HCT116 (cell line): ENCODE data around the gene APBA3. TPM values are rescaled to one million over a fixed set of nuclear protein-coding genes. Genes with fewer than 3 reads are reported as not detected.

Experiments
- ATAC-seq: fragments of 200-7000 bp; cut with Tn5 transposase; 2 replicates; pipeline ENCODE4 v1.9.1; 2020; ENCODE audit warnings: mild to moderate bottlenecking, moderate library complexity
- BruUV-seq: library from RNA; stranded (reverse); fragments of 400-500 nt; replicated peaks from 2 replicates; lab custom pipeline; 2021; lab: Mats Ljungman, UMichigan
- CTCF ChIA-PET: fragments of 300-600 bp; sonication (Branson Sonifier 250); formaldehyde crosslinking; loops from one replicate; lab custom pipeline; 2021; ENCODE audit warnings: antibody characterized with exemption; lab: Charles Lee
- POLR2A ChIA-PET: fragments of 300-600, 350-600 bp; sonication (Branson Sonifier 250); formaldehyde crosslinking; loops from one replicate; lab custom pipeline; 2021; ENCODE audit warnings: antibody characterized with exemption; lab: Charles Lee
- RAD21 ChIA-PET, 2 experiments: fragments of 300-600 bp; sonication (Branson Sonifier 250); formaldehyde crosslinking; loops; one replicate each; lab custom pipeline; 2023; ENCODE audit warnings: low total read pairs in 2 of 2; ENCODE audit not compliant: uncharacterized antibody in 2 of 2, unreplicated experiment in 2 of 2, low non-redundant PET in 1 of 2; lab: Charles Lee
- DNase-seq: peaks from one replicate; pipeline ENCODE4 v3.0.0-alpha.2; 2010; ENCODE audit warnings: low read depth, low spot score
- H2AFZ ChIP-seq: fragments of 200-600 bp; shearing (Covaris generic), sonication (generic); 2 replicates; pipeline ENCODE4 v1.6.1; 2017; ENCODE audit warnings: low read depth, mixed run types, mixed read lengths, antibody characterized with exemption, low read length; ENCODE audit not compliant: poor library complexity, severe bottlenecking
- H3K27ac ChIP-seq: 2 replicates; pipeline ENCODE4 v1.5.1; 2012; ENCODE audit warnings: low read depth, low read length
- H3K27me3 ChIP-seq: fragments of 200-600 bp; sonication (generic); 2 replicates; pipeline ENCODE4 v1.6.1; 2016; ENCODE audit warnings: mixed run types, low read length, mixed read lengths; ENCODE audit not compliant: insufficient read depth
- H3K36me3 ChIP-seq, 2 experiments: fragments of 200-500 bp in 1 of 2; fragments of 200-600 bp in 1 of 2; sonication (Bioruptor generic) in 1 of 2; sonication (generic) in 1 of 2; 2 replicates each; pipeline versions ENCODE4 v1.5.1 to v1.6.1; 2014 to 2016; ENCODE audit warnings: low read length in 2 of 2, inconsistent platforms in 1 of 2, mixed read lengths in 1 of 2, mixed run types in 1 of 2; ENCODE audit not compliant: insufficient read depth in 2 of 2, control insufficient read depth in 1 of 2
- H3K4me1 ChIP-seq, 2 experiments: fragments of 200-600 bp in 1 of 2; sonication (generic) in 1 of 2; 2 replicates each; pipeline versions ENCODE4 v1.5.1 to v1.6.1; 2012 to 2017; ENCODE audit warnings: low read length in 2 of 2, inconsistent platforms in 1 of 2, mild to moderate bottlenecking in 1 of 2, mixed read lengths in 1 of 2, mixed run types in 1 of 2, moderate library complexity in 1 of 2; ENCODE audit not compliant: insufficient read depth in 2 of 2, control insufficient read depth in 1 of 2
- H3K4me2 ChIP-seq: fragments of 200-600 bp; sonication (generic); 2 replicates; pipeline ENCODE4 v1.6.1; 2017; ENCODE audit warnings: mixed run types, low read length, mixed read lengths
- H3K4me3 ChIP-seq, 2 experiments: fragments of 200-600 bp in 1 of 2; sonication (generic) in 1 of 2; replicated peaks in 1 of 2; 2 replicates each; pipeline ENCODE4 v1.5.1; 2011 to 2016; ENCODE audit warnings: low read length in 2 of 2, control low read depth in 1 of 2, low read depth in 1 of 2, mild to moderate bottlenecking in 1 of 2, mixed read lengths in 1 of 2, mixed run types in 1 of 2
- H3K79me2 ChIP-seq: fragments of 200-600 bp; sonication (generic); 2 replicates; pipeline ENCODE4 v1.6.1; 2017; ENCODE audit warnings: mild to moderate bottlenecking, mixed run types, low read length, moderate library complexity, mixed read lengths; ENCODE audit not compliant: insufficient read depth
- H3K9ac ChIP-seq: fragments of 200-600 bp; sonication (generic); 2 replicates; pipeline ENCODE4 v1.6.1; 2016; ENCODE audit warnings: low read length, mixed read lengths
- H3K9me2 ChIP-seq: fragments of 200-600 bp; sonication (generic), shearing (Covaris generic); 2 replicates; pipeline ENCODE4 v1.6.1; 2017; ENCODE audit warnings: mixed run types, mild to moderate bottlenecking, moderate library complexity; ENCODE audit not compliant: insufficient read depth
- H3K9me3 ChIP-seq, 2 experiments: fragments of 200-500 bp in 1 of 2; fragments of 200-600 bp in 1 of 2; sonication (Bioruptor generic) in 1 of 2; sonication (generic) in 1 of 2; 2 replicates each; pipeline ENCODE4 v1.6.1; 2014 to 2017; ENCODE audit warnings: low read length in 2 of 2, mixed read lengths in 2 of 2, inconsistent platforms in 1 of 2, low read depth in 1 of 2, mild to moderate bottlenecking in 1 of 2, mixed run types in 1 of 2, moderate library complexity in 1 of 2; ENCODE audit not compliant: control insufficient read depth in 1 of 2, insufficient read depth in 1 of 2
- H4K20me1 ChIP-seq: fragments of 200-600 bp; sonication (generic), shearing (Covaris generic); 2 replicates; pipeline ENCODE4 v1.6.1; 2017; ENCODE audit warnings: mixed run types, mild to moderate bottlenecking, moderate library complexity; ENCODE audit not compliant: insufficient read depth
- CBX3 ChIP-seq: IDR thresholded peaks from 2 replicates; pipeline ENCODE4 v1.6.1; 2012; ENCODE audit warnings: low read depth
- CEBPB ChIP-seq: IDR thresholded peaks from 2 replicates; pipeline ENCODE4 v1.6.1; 2012; ENCODE audit warnings: low read depth
- EGR1 ChIP-seq: IDR thresholded peaks from 2 replicates; pipeline ENCODE4 v1.6.1; 2012; ENCODE audit warnings: low read depth
- EZH2 ChIP-seq: fragments of 200-600 bp; sonication (generic); IDR thresholded peaks from 2 replicates; pipeline ENCODE4 v1.6.1; 2017; ENCODE audit warnings: antibody characterized with exemption, mixed run types
- EZH2phosphoT487 ChIP-seq: fragments of 200-600 bp; IDR thresholded peaks from 2 replicates; pipeline ENCODE4 v1.6.1; 2018; ENCODE audit warnings: antibody characterized with exemption, borderline replicate concordance
- FOSL1 ChIP-seq: IDR thresholded peaks from 2 replicates; pipeline ENCODE4 v1.6.1; 2012; ENCODE audit warnings: low read depth
- JUND ChIP-seq: IDR thresholded peaks from 2 replicates; pipeline ENCODE4 v1.6.1; 2012
- POLR2A ChIP-seq: IDR thresholded peaks from 2 replicates; pipeline ENCODE4 v1.7.0; 2011; ENCODE audit warnings: borderline replicate concordance; ENCODE audit not compliant: insufficient read depth, insufficient read length; ENCODE audit errors: extremely low read depth
- POLR2AphosphoS5 ChIP-seq: IDR thresholded peaks from 2 replicates; pipeline ENCODE4 v1.6.1; 2011; ENCODE audit warnings: mild to moderate bottlenecking, low read depth, low read length, moderate library complexity
- RAD21 ChIP-seq: IDR thresholded peaks from 2 replicates; pipeline ENCODE4 v1.6.1; 2012; ENCODE audit warnings: low read depth, mild to moderate bottlenecking
- REST ChIP-seq: IDR thresholded peaks from 2 replicates; pipeline ENCODE4 v1.6.1; 2012; ENCODE audit warnings: low read depth
- SIN3A ChIP-seq: IDR thresholded peaks from 2 replicates; pipeline ENCODE4 v1.6.1; 2012; ENCODE audit warnings: low read depth
- SP1 ChIP-seq: IDR thresholded peaks from 2 replicates; pipeline ENCODE4 v1.6.1; 2012; ENCODE audit warnings: low read depth
- SRF ChIP-seq: IDR thresholded peaks from 2 replicates; pipeline ENCODE4 v1.6.1; 2012; ENCODE audit warnings: low read depth
- YY1 ChIP-seq: IDR thresholded peaks from 2 replicates; pipeline ENCODE4 v1.6.1; 2011; ENCODE audit warnings: low read length, low read depth, moderate library complexity, mild to moderate bottlenecking; ENCODE audit not compliant: insufficient replicate concordance; ENCODE audit errors: extremely low read depth
- ZNF274 ChIP-seq: fragments of 200-500 bp; sonication (Bioruptor generic); IDR thresholded peaks from 2 replicates; pipeline ENCODE4 v1.6.1; 2014; ENCODE audit warnings: mild to moderate bottlenecking, low read depth, low read length, inconsistent platforms
- intact Hi-C: fragments of 100-400 bp; cut with micrococcal nuclease; formaldehyde crosslinking; loops from 2 replicates; pipeline ENCODE4 v1.10.0; 2022
- total RNA-seq: library from RNA; stranded (reverse); gene quantifications from one replicate; pipeline ENCODE4 v1.2.1, GENCODE V29; 2021; ENCODE audit not compliant: unreplicated experiment
- TF ChIP-seq, protein P1 (sequence below), 3 experiments: fragments of 200-600 bp in 1 of 3; sonication (generic) in 1 of 3; IDR thresholded peaks in 2 of 3; conservative IDR thresholded peaks in 1 of 3; 2 replicates each; pipeline ENCODE4 v1.5.1; 2012 to 2017; ENCODE audit warnings: low read depth in 2 of 3, low read length in 2 of 3, antibody characterized with exemption in 1 of 3, borderline replicate concordance in 1 of 3, control low read depth in 1 of 3, mild to moderate bottlenecking in 1 of 3, mixed read lengths in 1 of 3, mixed run types in 1 of 3, moderate library complexity in 1 of 3; ENCODE audit not compliant: insufficient read depth in 1 of 3
- TF ChIP-seq, protein P2 (sequence below): IDR thresholded peaks from 2 replicates; pipeline ENCODE4 v1.6.1; 2012

The APBA3 gene
- total RNA-seq, 1 experiment from 2014 or later: 29.5 TPM

DNA sequence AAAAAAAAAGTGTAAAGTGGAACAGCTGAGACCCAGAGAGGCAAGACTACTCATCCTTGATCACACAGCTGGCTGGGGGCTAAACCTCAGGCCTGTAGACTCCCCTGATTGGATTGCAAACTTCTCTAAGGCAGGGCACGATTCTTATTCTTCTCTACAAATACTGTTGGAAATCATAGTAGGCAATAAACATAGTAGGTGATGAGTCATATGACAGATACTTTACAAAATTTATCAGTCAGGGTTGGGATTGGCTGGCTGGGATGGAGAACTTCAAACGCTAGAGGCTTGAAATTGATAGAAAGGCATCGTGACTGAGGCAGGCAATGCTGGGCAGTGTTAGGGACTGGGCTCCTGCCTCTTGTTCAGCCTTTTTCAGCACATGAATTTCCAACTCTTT is 30.6 kb upstream of the APBA3 start:
- Histone ChIP-seq H3K9me3 (0 out of 4 replicates have a peak, but pooled peaks cover 0 to 2% of the 10 kb centered on the region in 2 experiments), H3K36me3 (no peaks in the 10 kb centered on the region), H3K27me3 (no peaks in the 10 kb centered on the region), H3K79me2 (no peaks in the 10 kb centered on the region), H3K4me2 (no peak overlapping the region), H2AFZ (no peak overlapping the region), H3K4me3 (no peak overlapping the region), H3K9ac (no peak overlapping the region), H3K9me2 (no peaks in the 10 kb centered on the region), H3K27ac (no peak overlapping the region), H4K20me1 (no peaks in the 10 kb centered on the region), H3K4me1 (no peaks in the 10 kb centered on the region)
- intact Hi-C loops: no loop called here
- POLR2A ChIA-PET: no interaction called here
- RAD21 ChIA-PET: no interaction called here
- TF ChIP-seq FOSL1 (no peak), EGR1 (no peak), JUND (no peak), CBX3 (no peak), ZNF274 (no peak), REST (no peak), EZH2phosphoT487 (no peak), SP1 (no peak), EZH2 (no peak), POLR2A (no peak), SRF (no peak), RAD21 (no peak), CEBPB (no peak), YY1 (no peak), SIN3A (no peak), POLR2AphosphoS5 (no peak)
- TF ChIP-seq, protein P1, sequence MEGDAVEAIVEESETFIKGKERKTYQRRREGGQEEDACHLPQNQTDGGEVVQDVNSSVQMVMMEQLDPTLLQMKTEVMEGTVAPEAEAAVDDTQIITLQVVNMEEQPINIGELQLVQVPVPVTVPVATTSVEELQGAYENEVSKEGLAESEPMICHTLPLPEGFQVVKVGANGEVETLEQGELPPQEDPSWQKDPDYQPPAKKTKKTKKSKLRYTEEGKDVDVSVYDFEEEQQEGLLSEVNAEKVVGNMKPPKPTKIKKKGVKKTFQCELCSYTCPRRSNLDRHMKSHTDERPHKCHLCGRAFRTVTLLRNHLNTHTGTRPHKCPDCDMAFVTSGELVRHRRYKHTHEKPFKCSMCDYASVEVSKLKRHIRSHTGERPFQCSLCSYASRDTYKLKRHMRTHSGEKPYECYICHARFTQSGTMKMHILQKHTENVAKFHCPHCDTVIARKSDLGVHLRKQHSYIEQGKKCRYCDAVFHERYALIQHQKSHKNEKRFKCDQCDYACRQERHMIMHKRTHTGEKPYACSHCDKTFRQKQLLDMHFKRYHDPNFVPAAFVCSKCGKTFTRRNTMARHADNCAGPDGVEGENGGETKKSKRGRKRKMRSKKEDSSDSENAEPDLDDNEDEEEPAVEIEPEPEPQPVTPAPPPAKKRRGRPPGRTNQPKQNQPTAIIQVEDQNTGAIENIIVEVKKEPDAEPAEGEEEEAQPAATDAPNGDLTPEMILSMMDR (IDR thresholded peaks at IDR 0.05 in 2 of 3, conservative IDR thresholded peaks at IDR 0.05 in 1 of 3; ENCODE audit: borderline replicate concordance in 1 of 3, insufficient read depth in 1 of 3, low read depth in 2 of 3, low read length in 2 of 3): no peak
- TF ChIP-seq, protein P2, sequence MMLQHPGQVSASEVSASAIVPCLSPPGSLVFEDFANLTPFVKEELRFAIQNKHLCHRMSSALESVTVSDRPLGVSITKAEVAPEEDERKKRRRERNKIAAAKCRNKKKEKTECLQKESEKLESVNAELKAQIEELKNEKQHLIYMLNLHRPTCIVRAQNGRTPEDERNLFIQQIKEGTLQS: no peak
- no peak for ATAC-seq
- CTCF ChIA-PET: no interaction called here
- no TSS peak for BruUV-seq
- DNase-seq: no peak
